Measurements from ENCODE around the gene BLOC1S1. TPM values are rescaled to one million over a fixed set of nuclear protein-coding genes. Genes with fewer than 3 reads are reported as not detected.

BLOC1S1 gene
- total and polyA plus RNA-seq, 9 of the 15 experiments (the other 6 are each of a cell fraction or from before 2014, with no cell fraction given) = 75.2 to 161 (median 98.8) TPM

DNA sequence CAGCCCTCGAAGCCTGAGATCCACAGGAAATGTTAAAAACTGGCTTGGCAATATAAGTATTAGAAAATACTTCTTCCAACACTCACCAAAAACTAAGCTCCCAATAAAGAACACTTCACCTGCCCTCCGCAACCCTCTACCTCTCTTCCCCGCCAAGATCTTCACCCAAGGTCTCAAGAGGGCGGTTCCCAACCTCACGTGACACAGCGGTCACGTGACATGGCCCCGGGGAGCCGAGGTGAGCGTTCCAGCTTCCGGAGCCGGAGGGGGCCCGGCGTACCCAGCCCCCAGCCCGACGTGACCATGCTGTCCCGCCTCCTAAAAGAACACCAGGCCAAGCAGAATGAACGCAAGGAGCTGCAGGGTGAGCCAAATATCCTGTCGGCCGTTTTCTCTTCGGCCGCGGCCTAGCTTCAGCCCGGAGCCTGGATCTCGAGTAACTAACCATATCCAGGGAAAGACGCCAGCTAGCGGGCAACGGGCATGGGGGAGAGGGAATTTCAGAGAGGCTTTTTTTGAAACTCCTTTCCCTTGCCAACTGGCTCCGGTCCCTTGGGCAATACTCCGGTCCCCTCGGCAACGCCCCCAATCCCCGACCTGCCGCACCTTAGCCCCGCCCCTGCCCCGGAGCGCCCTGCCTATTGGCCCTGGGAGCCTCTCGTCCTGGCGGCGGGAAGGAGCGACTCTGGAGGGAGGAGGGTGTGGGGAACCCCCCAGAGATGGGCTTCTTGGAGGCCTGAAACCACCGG, at the start of gene BLOC1S1 (continued):
- TF ChIP-seq, protein P1, sequence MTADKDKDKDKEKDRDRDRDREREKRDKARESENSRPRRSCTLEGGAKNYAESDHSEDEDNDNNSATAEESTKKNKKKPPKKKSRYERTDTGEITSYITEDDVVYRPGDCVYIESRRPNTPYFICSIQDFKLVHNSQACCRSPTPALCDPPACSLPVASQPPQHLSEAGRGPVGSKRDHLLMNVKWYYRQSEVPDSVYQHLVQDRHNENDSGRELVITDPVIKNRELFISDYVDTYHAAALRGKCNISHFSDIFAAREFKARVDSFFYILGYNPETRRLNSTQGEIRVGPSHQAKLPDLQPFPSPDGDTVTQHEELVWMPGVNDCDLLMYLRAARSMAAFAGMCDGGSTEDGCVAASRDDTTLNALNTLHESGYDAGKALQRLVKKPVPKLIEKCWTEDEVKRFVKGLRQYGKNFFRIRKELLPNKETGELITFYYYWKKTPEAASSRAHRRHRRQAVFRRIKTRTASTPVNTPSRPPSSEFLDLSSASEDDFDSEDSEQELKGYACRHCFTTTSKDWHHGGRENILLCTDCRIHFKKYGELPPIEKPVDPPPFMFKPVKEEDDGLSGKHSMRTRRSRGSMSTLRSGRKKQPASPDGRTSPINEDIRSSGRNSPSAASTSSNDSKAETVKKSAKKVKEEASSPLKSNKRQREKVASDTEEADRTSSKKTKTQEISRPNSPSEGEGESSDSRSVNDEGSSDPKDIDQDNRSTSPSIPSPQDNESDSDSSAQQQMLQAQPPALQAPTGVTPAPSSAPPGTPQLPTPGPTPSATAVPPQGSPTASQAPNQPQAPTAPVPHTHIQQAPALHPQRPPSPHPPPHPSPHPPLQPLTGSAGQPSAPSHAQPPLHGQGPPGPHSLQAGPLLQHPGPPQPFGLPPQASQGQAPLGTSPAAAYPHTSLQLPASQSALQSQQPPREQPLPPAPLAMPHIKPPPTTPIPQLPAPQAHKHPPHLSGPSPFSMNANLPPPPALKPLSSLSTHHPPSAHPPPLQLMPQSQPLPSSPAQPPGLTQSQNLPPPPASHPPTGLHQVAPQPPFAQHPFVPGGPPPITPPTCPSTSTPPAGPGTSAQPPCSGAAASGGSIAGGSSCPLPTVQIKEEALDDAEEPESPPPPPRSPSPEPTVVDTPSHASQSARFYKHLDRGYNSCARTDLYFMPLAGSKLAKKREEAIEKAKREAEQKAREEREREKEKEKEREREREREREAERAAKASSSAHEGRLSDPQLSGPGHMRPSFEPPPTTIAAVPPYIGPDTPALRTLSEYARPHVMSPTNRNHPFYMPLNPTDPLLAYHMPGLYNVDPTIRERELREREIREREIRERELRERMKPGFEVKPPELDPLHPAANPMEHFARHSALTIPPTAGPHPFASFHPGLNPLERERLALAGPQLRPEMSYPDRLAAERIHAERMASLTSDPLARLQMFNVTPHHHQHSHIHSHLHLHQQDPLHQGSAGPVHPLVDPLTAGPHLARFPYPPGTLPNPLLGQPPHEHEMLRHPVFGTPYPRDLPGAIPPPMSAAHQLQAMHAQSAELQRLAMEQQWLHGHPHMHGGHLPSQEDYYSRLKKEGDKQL (CRISPR knock-in tag; IDR thresholded peaks at IDR 0.05; ENCODE audit: borderline replicate concordance) = no peak
- TF ChIP-seq GABPB1 (CRISPR knock-in tag; IDR thresholded peaks at IDR 0.05) (peak; percentile 87; the same call in 1 of the 2 replicates), NFIC (IDR thresholded peaks at IDR 0.05) (peak; percentile 57), BRCA1 (IDR thresholded peaks at IDR 0.05) (no peak), BRCA1 (CRISPR knock-in tag; IDR thresholded peaks at IDR 0.05) (no peak), SRSF1 (IDR thresholded peaks at IDR 0.05; ENCODE audit: low read depth, low read length) (no peak), FOXA1 (IDR thresholded peaks at IDR 0.05; ENCODE audit: borderline replicate concordance) (no peak), TBL1XR1 (IDR thresholded peaks at IDR 0.05; ENCODE audit: low read length in 2 of 2) (0 out of 4 replicates have a peak, but pooled peaks of 1 of the 2 experiments have one; percentile 43), FOXM1 (IDR thresholded peaks at IDR 0.05; ENCODE audit: low read depth) (0 out of 2 replicates have a peak, but pooled peaks have one; percentile 18), FOXM1 (CRISPR knock-in tag; IDR thresholded peaks at IDR 0.05; ENCODE audit: low read depth) (no peak), FUS (optimal IDR thresholded peaks at IDR 0.05; ENCODE audit: low read depth, low read length) (no peak), RUNX1 (IDR thresholded peaks at IDR 0.05; ENCODE audit: low read depth) (peak; percentile 74; the same call in 1 of the 2 replicates), NFATC3 (IDR thresholded peaks at IDR 0.05) (peak; percentile 79; the same call in 1 of the 2 replicates), CEBPG (CRISPR knock-in tag; IDR thresholded peaks at IDR 0.05) (no peak), CEBPG (tag; conservative IDR thresholded peaks at IDR 0.05 in 1 of 2, IDR thresholded peaks at IDR 0.05 in 1 of 2) (peak; percentile 58 to 62; a peak in 3 of 4 replicates), MYC (IDR thresholded peaks at IDR 0.05; ENCODE audit: low read depth, low read length) (peak; percentile 50; the same call in 1 of the 2 replicates), MYC (CRISPR knock-in tag; IDR thresholded peaks at IDR 0.05; ENCODE audit: borderline replicate concordance, low read depth) (peak; percentile 60; the same call in 1 of the 2 replicates), CBX3 (IDR thresholded peaks at IDR 0.05; ENCODE audit: borderline replicate concordance in 1 of 2, low read length in 2 of 2) (peak in 1 of 2 experiments; percentile 82; a peak in 1 of 3 replicates)
- TF ChIP-seq, protein P2, sequence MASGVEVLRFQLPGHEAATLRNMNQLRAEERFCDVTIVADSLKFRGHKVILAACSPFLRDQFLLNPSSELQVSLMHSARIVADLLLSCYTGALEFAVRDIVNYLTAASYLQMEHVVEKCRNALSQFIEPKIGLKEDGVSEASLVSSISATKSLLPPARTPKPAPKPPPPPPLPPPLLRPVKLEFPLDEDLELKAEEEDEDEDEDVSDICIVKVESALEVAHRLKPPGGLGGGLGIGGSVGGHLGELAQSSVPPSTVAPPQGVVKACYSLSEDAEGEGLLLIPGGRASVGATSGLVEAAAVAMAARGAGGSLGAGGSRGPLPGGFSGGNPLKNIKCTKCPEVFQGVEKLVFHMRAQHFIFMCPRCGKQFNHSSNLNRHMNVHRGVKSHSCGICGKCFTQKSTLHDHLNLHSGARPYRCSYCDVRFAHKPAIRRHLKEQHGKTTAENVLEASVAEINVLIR (CRISPR knock-in tag; IDR thresholded peaks at IDR 0.05) = no peak
- TF ChIP-seq, protein P3, sequence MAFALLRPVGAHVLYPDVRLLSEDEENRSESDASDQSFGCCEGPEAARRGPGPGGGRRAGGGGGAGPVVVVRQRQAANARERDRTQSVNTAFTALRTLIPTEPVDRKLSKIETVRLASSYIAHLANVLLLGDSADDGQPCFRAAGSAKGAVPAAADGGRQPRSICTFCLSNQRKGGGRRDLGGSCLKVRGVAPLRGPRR (CRISPR knock-in tag; IDR thresholded peaks at IDR 0.05) = no peak
- TF ChIP-seq, protein P4, sequence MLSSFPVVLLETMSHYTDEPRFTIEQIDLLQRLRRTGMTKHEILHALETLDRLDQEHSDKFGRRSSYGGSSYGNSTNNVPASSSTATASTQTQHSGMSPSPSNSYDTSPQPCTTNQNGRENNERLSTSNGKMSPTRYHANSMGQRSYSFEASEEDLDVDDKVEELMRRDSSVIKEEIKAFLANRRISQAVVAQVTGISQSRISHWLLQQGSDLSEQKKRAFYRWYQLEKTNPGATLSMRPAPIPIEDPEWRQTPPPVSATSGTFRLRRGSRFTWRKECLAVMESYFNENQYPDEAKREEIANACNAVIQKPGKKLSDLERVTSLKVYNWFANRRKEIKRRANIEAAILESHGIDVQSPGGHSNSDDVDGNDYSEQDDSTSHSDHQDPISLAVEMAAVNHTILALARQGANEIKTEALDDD (IDR thresholded peaks at IDR 0.05) = no peak
